Right lobe of liver (tissue), 6 donors: ENCODE data around the gene PAK5. TPM values are rescaled to one million over a fixed set of nuclear protein-coding genes. Genes with fewer than 3 reads are reported as not detected.

ENCODE experiments used
- ATAC-seq, 4 donors: fragments of 200-7000 bp; cut with Tn5 transposase; one replicate each; pipeline ENCODE4 v1.9.1; 2020; ENCODE audit warnings: mild to moderate bottlenecking in 4 of 4, moderate library complexity in 4 of 4
- DNase-seq, 3 donors: peaks; one replicate each; pipeline ENCODE4 v3.0.0-alpha.2; 2020
- H3K27ac ChIP-seq, 3 donors: fragments of 200-600 bp; one replicate each; pipeline ENCODE4 v1.8.0; 2022
- H3K27me3 ChIP-seq, 2 donors: fragments of 200-600 bp; one replicate each; pipeline ENCODE4 v1.8.0; 2022
- H3K36me3 ChIP-seq, 4 donors: fragments of 200-600 bp; sonication (generic) in 1 of 4; one replicate each; pipeline versions ENCODE4 v1.5.1 to v1.8.0; 2017 to 2022; ENCODE audit warnings: control low read depth in 1 of 4
- H3K4me1 ChIP-seq, 4 donors: fragments of 200-600 bp; sonication (generic) in 1 of 4; one replicate each; pipeline versions ENCODE4 v1.5.1 to v1.8.0; 2017 to 2022; ENCODE audit warnings: control low read depth in 1 of 4
- H3K4me3 ChIP-seq, 3 donors: fragments of 200-600 bp; one replicate each; pipeline ENCODE4 v1.8.0; 2022
- H3K9me3 ChIP-seq, 4 donors: fragments of 200-600 bp; sonication (generic) in 1 of 4; one replicate each; pipeline versions ENCODE4 v1.5.1 to v1.8.0; 2017 to 2022; ENCODE audit warnings: control low read depth in 1 of 4
- CTCF ChIP-seq, 4 donors: fragments of 200-600 bp in 3 of 4; fragments of 450-650 bp in 1 of 4; IDR thresholded peaks; one replicate each; pipeline versions ENCODE4 v1.5.1 to v1.8.0; 2016 to 2022; ENCODE audit warnings: antibody characterized with exemption in 4 of 4, mild to moderate bottlenecking in 2 of 4
- POLR2A ChIP-seq: fragments of 450-650 bp; IDR thresholded peaks from one replicate; pipeline ENCODE4 v1.6.1; 2017; ENCODE audit warnings: antibody characterized with exemption, mild to moderate bottlenecking
- WGBS: methylation state at CpG from one replicate; pipeline ENCODE4 v1.1.6; 2018; ENCODE audit warnings: low coverage, low lambda C conversion rate; ENCODE audit not compliant: insufficient coverage; ENCODE audit errors: missing lambda C conversion rate; 5-methylcytosine and 5-hydroxymethylcytosine counted together
- intact Hi-C, 2 donors: fragments of 100-400 bp; cut with DNase I; formaldehyde crosslinking; loops; one replicate each; pipeline versions ENCODE4 v1.11.2 to v1.14.1; 2022
- total RNA-seq, 6 experiments: library from RNA; depleted of rRNA in 2 of 6; stranded (reverse); fragments of >200 nt in 2 of 6; fragmentation: NEBNext Ultra II Directional in 3 of 6; extraction: Animal tissue kit (Norgen Biotek cat#: 25700) in 3 of 6; gene quantifications; one replicate each; pipeline versions ENCODE4 v1.1.0 to v1.2.4, GENCODE V29; 2016 to 2023
- donor health status: DM: no; HTN: yes; CAD: no.
- donor health status: DM: no; HTN: no; CAD: no.
- donor health status: DM: no; HTN: no; CAD: no.
- donor health status: DM: no; HTN: yes; CAD: no.
- donor health status: DM: no; HTN: yes; CAD: no.

PAK5 gene
- total RNA-seq, 6 experiments from 2014 or later, result 0.05 to 0.07 TPM; not detected in 4

- Histone ChIP-seq H3K4me3 (no peak overlapping the region), H3K27ac (no peak overlapping the region), H3K9me3 (no peaks in the 10 kb centered on the region), H3K4me1 (no peaks in the 10 kb centered on the region), H3K36me3 (no peaks in the 10 kb centered on the region), H3K27me3 (no peaks in the 10 kb centered on the region)
- TF ChIP-seq CTCF (IDR thresholded peaks at IDR 0.05), result no peak
- no peak for TF ChIP-seq POLR2A
- intact Hi-C loops, result no loop called here
- ATAC-seq (no peak), DNase-seq (no peak)
- 58% methylated on average over 1 of the region's 1 CpG for WGBS
These were observed 263.0 kb downstream of the PAK5 start for GRCh38 chr20:9575836-9576235.

GRCh38 chr20:9574776-9575175 lies 264.1 kb downstream of the PAK5 start:
- Histone ChIP-seq H3K4me3 (no peak overlapping the region), H3K4me1 (no peaks in the 10 kb centered on the region), H3K27me3 (no peaks in the 10 kb centered on the region), H3K36me3 (no peaks in the 10 kb centered on the region), H3K9me3 (no peaks in the 10 kb centered on the region), H3K27ac (no peak overlapping the region)
- ATAC-seq, result no peak
- TF ChIP-seq CTCF (IDR thresholded peaks at IDR 0.05), result no peak
- no peak for TF ChIP-seq POLR2A
- WGBS, result 50% methylated on average over 3 of the region's 3 CpGs
- intact Hi-C loops, result no loop called here
- no peak for DNase-seq

- Histone ChIP-seq H3K4me1 (no peaks in the 10 kb centered on the region), H3K36me3 (no peaks in the 10 kb centered on the region), H3K27me3 (no peaks in the 10 kb centered on the region), H3K4me3 (no peak overlapping the region), H3K9me3 (no peaks in the 10 kb centered on the region), H3K27ac (no peak overlapping the region)
- intact Hi-C loops, result no loop called here
- ATAC-seq, result no peak
- no peak for DNase-seq
- 56% methylated on average over 7 of the region's 7 CpGs for WGBS
- TF ChIP-seq CTCF (IDR thresholded peaks at IDR 0.05), result no peak
- TF ChIP-seq POLR2A, result no peak
These were observed 264.7 kb downstream of the PAK5 start for GRCh38 chr20:9574181-9574580.

GRCh38 chr20:9573335-9574151 lies 265.3 kb downstream of the PAK5 start:
- no peak for TF ChIP-seq POLR2A
- TF ChIP-seq CTCF (IDR thresholded peaks at IDR 0.05), result no peak
- H3K27me3 ChIP-seq, result no peaks in the 10 kb centered on the region
- no peaks in the 10 kb centered on the region for H3K36me3 ChIP-seq
- H3K27ac ChIP-seq, result no peak overlapping the region
- no peaks in the 10 kb centered on the region for H3K4me1 ChIP-seq
- no peak overlapping the region for H3K4me3 ChIP-seq
- no peaks in the 10 kb centered on the region for H3K9me3 ChIP-seq
- DNase-seq (no peak), ATAC-seq (no peak)
- intact Hi-C loops, result no loop called here
- WGBS, result 32% methylated on average over 12 of the region's 13 CpGs
